ENCODE data around the gene SLAMF9.

Gene SLAMF9

GRCh38 chr1:159939678-159940002 lies 14.4 kb downstream of the SLAMF9 start:
- Histone ChIP-seq H3K4me2 (ENCODE audit: low read length) (peak overlapping the region; percentile 76), H3K27me3 (ENCODE audit: control insufficient read depth, low read length) (peaks cover 16% of the 10 kb centered on the region), H4K20me1 (ENCODE audit: control insufficient read depth, insufficient read depth, low read depth, low read length) (no peaks in the 10 kb centered on the region), H3K4me1 (ENCODE audit: control insufficient read depth, low read length) (peaks cover 70% of the 10 kb centered on the region), H3K36me3 (ENCODE audit: control insufficient read depth, low read length) (no peaks in the 10 kb centered on the region), H3K9me2 (replicated peaks; ENCODE audit: control insufficient read depth, low read length) (no peaks in the 10 kb centered on the region), H3K79me2 (ENCODE audit: control insufficient read depth, low read length) (no peaks in the 10 kb centered on the region), H3K4me3 (ENCODE audit: low read length) (peak overlapping the region; percentile 42), H3K27ac (ENCODE audit: low read depth, low read length) (peak overlapping the region; percentile 58), H3F3A (ENCODE audit: control insufficient read depth, insufficient read depth) (no peaks in the 10 kb centered on the region), H3K9me3 (ENCODE audit: control insufficient read depth, insufficient read depth, low read length) (no peaks in the 10 kb centered on the region)
- TF ChIP-seq EZH2phosphoT487 (IDR thresholded peaks at IDR 0.05; ENCODE audit: borderline replicate concordance, low read length) (no peak), CTCF (IDR thresholded peaks at IDR 0.05; ENCODE audit: low read depth, low read length, poor library complexity, severe bottlenecking) (no peak)

- Histone ChIP-seq H3K27ac (ENCODE audit: low read depth, low read length) (peak overlapping the region; percentile 58), H3K9me2 (replicated peaks; ENCODE audit: control insufficient read depth, low read length) (no peaks in the 10 kb centered on the region), H3K27me3 (ENCODE audit: control insufficient read depth, low read length) (peaks cover 10% of the 10 kb centered on the region), H3K4me3 (ENCODE audit: low read length) (peak overlapping the region; percentile 68), H4K20me1 (ENCODE audit: control insufficient read depth, insufficient read depth, low read depth, low read length) (no peaks in the 10 kb centered on the region), H3K4me1 (ENCODE audit: control insufficient read depth, low read length) (peaks cover 70% of the 10 kb centered on the region), H3F3A (ENCODE audit: control insufficient read depth, insufficient read depth) (no peaks in the 10 kb centered on the region), H3K9me3 (ENCODE audit: control insufficient read depth, insufficient read depth, low read length) (no peaks in the 10 kb centered on the region), H3K4me2 (ENCODE audit: low read length) (peak overlapping the region; percentile 76), H3K36me3 (ENCODE audit: control insufficient read depth, low read length) (no peaks in the 10 kb centered on the region), H3K79me2 (ENCODE audit: control insufficient read depth, low read length) (no peaks in the 10 kb centered on the region)
- TF ChIP-seq CTCF (IDR thresholded peaks at IDR 0.05; ENCODE audit: low read depth, low read length, poor library complexity, severe bottlenecking) (no peak), EZH2phosphoT487 (IDR thresholded peaks at IDR 0.05; ENCODE audit: borderline replicate concordance, low read length) (no peak)
These were observed 14.9 kb downstream of the SLAMF9 start for GRCh38 chr1:159938905-159939677.

GRCh38 chr1:159938211-159938852 lies 15.7 kb downstream of the SLAMF9 start:
- H3K79me2 ChIP-seq (ENCODE audit: control insufficient read depth, low read length) = no peaks in the 10 kb centered on the region
- H3K36me3 ChIP-seq (ENCODE audit: control insufficient read depth, low read length) = no peaks in the 10 kb centered on the region
- H3K4me3 ChIP-seq (ENCODE audit: low read length) = peak overlapping the region; percentile 68
- H3K27ac ChIP-seq (ENCODE audit: low read depth, low read length) = peak overlapping the region; percentile 40
- no peaks in the 10 kb centered on the region for H3F3A ChIP-seq (ENCODE audit: control insufficient read depth, insufficient read depth)
- H4K20me1 ChIP-seq (ENCODE audit: control insufficient read depth, insufficient read depth, low read depth, low read length) = no peaks in the 10 kb centered on the region
- H3K4me1 ChIP-seq (ENCODE audit: control insufficient read depth, low read length) = peaks cover 70% of the 10 kb centered on the region
- H3K9me3 ChIP-seq (ENCODE audit: control insufficient read depth, insufficient read depth, low read length) = no peaks in the 10 kb centered on the region
- H3K4me2 ChIP-seq (ENCODE audit: low read length) = peak overlapping the region; percentile 76
- TF ChIP-seq EZH2phosphoT487 (IDR thresholded peaks at IDR 0.05; ENCODE audit: borderline replicate concordance, low read length) = no peak
- no peak for TF ChIP-seq CTCF (IDR thresholded peaks at IDR 0.05; ENCODE audit: low read depth, low read length, poor library complexity, severe bottlenecking)
- no peaks in the 10 kb centered on the region for H3K9me2 ChIP-seq (replicated peaks; ENCODE audit: control insufficient read depth, low read length)
- H3K27me3 ChIP-seq (ENCODE audit: control insufficient read depth, low read length) = peaks cover 8% of the 10 kb centered on the region; the same call in 1 of the 2 replicates

Data from DOHH2 (cell line).